ENCODE data around the gene RSPH9. TPM values are rescaled to one million over a fixed set of nuclear protein-coding genes. Genes with fewer than 3 reads are reported as not detected.

Gene RSPH9
- total and polyA plus RNA-seq, 8 donors: 0.32 to 5.6 (median 3.3) TPM

DNA sequence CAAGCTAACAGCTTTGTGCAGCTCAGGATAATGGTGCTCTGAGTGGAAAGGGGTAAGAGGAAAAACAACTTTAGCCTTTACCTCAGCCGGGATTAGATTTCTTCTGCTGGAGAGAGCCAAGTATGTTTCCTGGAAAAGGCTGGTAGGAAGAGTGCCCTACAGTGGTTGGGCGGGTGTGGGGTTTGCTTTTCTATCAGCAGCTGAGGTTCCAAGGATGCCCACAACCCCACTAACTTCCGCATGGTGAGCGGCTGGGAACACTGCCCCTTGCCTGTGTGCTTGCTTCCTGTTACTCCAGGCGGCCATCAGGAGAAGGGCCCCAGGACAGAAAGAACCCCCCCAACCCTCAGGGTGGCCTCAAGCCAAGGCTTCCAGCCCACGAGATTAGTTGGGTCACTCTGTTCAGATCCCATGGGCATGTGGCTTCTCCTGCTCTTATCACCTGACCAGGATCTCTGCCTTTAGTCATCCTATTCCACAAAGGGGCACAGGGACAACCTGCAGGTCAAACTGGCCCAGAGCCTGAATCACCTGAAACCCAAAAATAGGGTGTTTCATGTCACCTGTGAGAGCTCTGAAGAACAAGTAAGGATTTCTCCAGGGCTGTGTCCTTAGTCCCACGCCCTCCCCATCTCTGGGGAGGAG, 32.2 kb downstream of the RSPH9 start:
- H3K27me3 ChIP-seq: no peaks in the 10 kb centered on the region
- no peak for DNase-seq
- H3K4me1 ChIP-seq: peaks cover 0 to 13% of the 10 kb centered on the region in 2 donors
- H3K36me3 ChIP-seq: peaks cover 0 to 92% of the 10 kb centered on the region in 2 donors
- H3K27ac ChIP-seq: no peak overlapping the region
- intact Hi-C loops (cut with DNase I): no loop called here
- TF ChIP-seq, protein P1, sequence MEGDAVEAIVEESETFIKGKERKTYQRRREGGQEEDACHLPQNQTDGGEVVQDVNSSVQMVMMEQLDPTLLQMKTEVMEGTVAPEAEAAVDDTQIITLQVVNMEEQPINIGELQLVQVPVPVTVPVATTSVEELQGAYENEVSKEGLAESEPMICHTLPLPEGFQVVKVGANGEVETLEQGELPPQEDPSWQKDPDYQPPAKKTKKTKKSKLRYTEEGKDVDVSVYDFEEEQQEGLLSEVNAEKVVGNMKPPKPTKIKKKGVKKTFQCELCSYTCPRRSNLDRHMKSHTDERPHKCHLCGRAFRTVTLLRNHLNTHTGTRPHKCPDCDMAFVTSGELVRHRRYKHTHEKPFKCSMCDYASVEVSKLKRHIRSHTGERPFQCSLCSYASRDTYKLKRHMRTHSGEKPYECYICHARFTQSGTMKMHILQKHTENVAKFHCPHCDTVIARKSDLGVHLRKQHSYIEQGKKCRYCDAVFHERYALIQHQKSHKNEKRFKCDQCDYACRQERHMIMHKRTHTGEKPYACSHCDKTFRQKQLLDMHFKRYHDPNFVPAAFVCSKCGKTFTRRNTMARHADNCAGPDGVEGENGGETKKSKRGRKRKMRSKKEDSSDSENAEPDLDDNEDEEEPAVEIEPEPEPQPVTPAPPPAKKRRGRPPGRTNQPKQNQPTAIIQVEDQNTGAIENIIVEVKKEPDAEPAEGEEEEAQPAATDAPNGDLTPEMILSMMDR (IDR thresholded peaks at IDR 0.05): no peak
- no peak overlapping the region for H3K4me3 ChIP-seq
- no peaks in the 10 kb centered on the region for H3K9me3 ChIP-seq
- no peak for ATAC-seq

DNA sequence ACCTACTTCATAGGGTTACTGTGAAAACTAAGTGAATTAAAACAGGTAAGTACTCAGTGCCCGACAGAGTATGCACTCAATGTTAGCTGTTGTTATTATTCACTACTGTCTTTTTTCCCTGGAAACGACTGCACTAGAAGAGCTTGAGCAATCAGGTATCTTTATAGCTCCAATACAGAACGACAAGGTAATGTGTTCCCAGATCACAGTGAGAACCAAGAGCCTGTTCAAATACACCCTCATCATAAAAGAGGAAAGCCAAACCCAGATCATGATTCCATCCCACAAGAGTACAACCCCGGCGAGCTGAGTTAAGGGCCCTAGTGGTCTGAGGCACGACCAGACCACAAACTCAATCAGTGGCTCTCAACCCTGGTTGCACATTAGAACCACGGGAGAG, 32.9 kb downstream of the RSPH9 start:
- Histone ChIP-seq H3K36me3 (peaks cover 0 to 85% of the 10 kb centered on the region in 2 donors), H3K4me3 (no peak overlapping the region)
- intact Hi-C loops (cut with DNase I): no loop called here

DNA sequence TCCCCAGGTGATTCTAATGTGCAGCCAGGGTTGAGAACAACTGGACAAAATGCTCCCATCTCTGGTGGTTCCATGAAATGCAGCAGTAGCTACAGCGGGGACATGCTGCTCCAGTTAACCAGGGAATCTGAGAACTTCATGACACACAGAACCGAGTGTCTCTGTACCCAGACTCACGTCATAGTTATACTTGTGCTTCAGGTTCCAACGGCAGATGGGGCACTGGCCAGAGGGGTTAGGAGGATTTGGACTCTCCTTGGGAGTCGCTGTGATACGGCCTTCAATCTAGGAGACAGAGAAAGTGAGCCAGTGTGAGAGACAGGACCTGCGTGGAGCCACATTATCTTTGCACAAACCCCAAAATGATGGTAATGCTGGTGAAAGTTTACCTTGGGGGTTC, 33.5 kb downstream of the RSPH9 start:
- intact Hi-C loops (cut with DNase I): no loop called here
- no peaks in the 10 kb centered on the region for H3K27me3 ChIP-seq
- no peak for DNase-seq
- TF ChIP-seq, protein P1 (IDR thresholded peaks at IDR 0.05): no peak
- no peak overlapping the region for H3K27ac ChIP-seq
- H3K4me3 ChIP-seq: no peak overlapping the region
- H3K4me1 ChIP-seq: peaks cover 0 to 4% of the 10 kb centered on the region in 2 donors
- H3K36me3 ChIP-seq: peaks cover 0 to 79% of the 10 kb centered on the region in 2 donors
- no peaks in the 10 kb centered on the region for H3K9me3 ChIP-seq
- ATAC-seq: no peak

More for the DNA sequence above, 32.9 kb downstream of the RSPH9 start:
- DNase-seq (no peak), ATAC-seq (no peak)
- TF ChIP-seq, protein P1 (IDR thresholded peaks at IDR 0.05): no peak
- no peaks in the 10 kb centered on the region for H3K27me3 ChIP-seq
- H3K27ac ChIP-seq: no peak overlapping the region
- H3K9me3 ChIP-seq: no peaks in the 10 kb centered on the region
- peaks cover 0 to 6% of the 10 kb centered on the region in 2 donors for H3K4me1 ChIP-seq

DNA sequence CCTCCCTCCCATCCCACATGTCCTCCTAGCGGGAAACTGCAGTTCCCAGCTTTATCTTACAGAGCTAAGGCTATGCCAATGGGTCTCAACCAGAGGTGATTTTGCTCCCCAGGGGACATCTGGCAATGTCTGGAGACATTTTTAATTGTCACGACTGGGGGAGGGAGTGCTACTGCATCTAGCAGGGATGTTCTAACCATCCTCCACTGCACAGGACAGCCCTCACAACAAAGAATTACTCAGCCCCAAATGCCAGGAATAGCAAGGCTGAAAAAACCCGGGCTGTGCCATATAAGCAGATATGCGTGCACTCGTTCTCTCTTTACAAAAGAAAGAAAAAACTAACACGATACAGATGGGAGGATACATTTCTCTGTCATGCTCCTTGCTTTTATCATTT, 34.2 kb downstream of the RSPH9 start:
- Histone ChIP-seq H3K9me3 (no peaks in the 10 kb centered on the region), H3K36me3 (peaks cover 0 to 72% of the 10 kb centered on the region in 2 donors), H3K27ac (no peak overlapping the region), H3K4me1 (peaks cover 6 to 11% of the 10 kb centered on the region in 2 donors), H3K4me3 (no peak overlapping the region), H3K27me3 (no peaks in the 10 kb centered on the region)
- ATAC-seq (no peak), DNase-seq (no peak)
- TF ChIP-seq, protein P1 (IDR thresholded peaks at IDR 0.05): no peak
- intact Hi-C loops (cut with DNase I): no loop called here

DNA sequence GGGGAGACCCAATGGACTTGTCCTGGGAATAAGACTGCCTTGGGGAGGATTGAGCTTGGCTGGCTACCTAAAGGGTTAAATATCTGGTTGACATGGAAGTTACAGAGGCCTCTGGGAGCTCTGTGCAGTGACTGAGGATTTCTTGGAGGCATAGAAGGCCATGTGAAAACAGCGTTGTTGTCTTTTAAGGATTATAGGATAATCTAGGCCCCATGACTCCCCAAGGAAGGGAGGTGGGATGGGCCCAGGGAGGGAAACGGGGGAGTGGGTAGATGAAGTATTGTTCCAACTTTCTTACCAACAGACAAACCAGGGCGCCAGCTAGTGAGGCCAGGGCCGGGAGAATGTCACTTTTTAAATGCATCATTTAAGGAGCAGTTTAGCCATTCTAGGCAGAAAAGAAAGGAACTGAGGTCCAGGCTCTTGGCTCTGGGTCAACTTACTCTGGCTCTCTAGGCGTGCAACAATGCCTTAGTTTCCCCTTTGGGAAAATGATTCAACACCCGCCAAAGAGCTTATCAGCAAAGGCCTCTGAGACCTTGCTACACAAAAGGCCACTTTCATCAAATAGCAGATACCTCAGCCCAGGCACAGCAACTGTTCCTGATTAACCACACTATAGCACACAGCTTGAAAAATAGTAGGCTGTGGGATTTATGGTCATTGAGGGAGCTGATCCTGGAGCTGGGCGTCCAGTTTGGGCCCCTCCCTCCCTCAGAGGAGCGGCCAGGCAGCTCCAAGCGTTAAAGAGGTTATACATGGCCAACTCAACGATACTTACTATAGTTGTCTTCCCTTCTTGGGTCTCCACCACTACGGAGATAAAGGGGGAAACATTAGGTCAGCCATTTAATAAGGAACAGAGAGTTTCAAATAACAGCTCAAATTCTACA, 35.7 kb downstream of the RSPH9 start:
- no peak for DNase-seq
- Histone ChIP-seq H3K27me3 (no peaks in the 10 kb centered on the region), H3K4me3 (no peak overlapping the region), H3K4me1 (peaks cover 8 to 14% of the 10 kb centered on the region in 2 donors), H3K9me3 (no peaks in the 10 kb centered on the region), H3K36me3 (peaks cover 0 to 57% of the 10 kb centered on the region in 2 donors), H3K27ac (no peak overlapping the region)
- no peak for ATAC-seq
- intact Hi-C loops (cut with DNase I): no loop called here
- TF ChIP-seq, protein P1 (IDR thresholded peaks at IDR 0.05): no peak
